Heart right ventricle (tissue), 16 donors: ENCODE results near the gene NRXN2. TPM values are rescaled to one million over a fixed set of nuclear protein-coding genes. Genes with fewer than 3 reads are reported as not detected.

ENCODE experiments used
- ATAC-seq, 8 donors: fragments of 200-7000 bp; cut with Tn5 transposase; one replicate each; pipeline ENCODE4 v1.9.1; 2020; ENCODE audit warnings: mild to moderate bottlenecking in 8 of 8, moderate library complexity in 8 of 8, moderate number of reproducible peaks in 1 of 8
- DNase-seq, 2 donors: peaks; one replicate each; pipeline ENCODE4 v3.0.0-alpha.2; 2020
- H3K27ac ChIP-seq, 10 donors: fragments of 200-600 bp; sonication (generic) in 2 of 10; one replicate each; pipeline versions ENCODE4 v1.5.0 to v1.8.0; 2020 to 2022; ENCODE audit warnings: mild to moderate bottlenecking in 3 of 10
- H3K27me3 ChIP-seq, 7 donors: fragments of 200-600 bp; one replicate each; pipeline ENCODE4 v1.8.0; 2021 to 2022; ENCODE audit warnings: mild to moderate bottlenecking in 2 of 7
- H3K36me3 ChIP-seq, 9 donors: fragments of 200-600 bp; sonication (generic) in 1 of 9; one replicate each; pipeline versions ENCODE4 v1.5.0 to v1.8.0; 2020 to 2022; ENCODE audit warnings: mild to moderate bottlenecking in 2 of 9
- H3K4me1 ChIP-seq, 9 donors: fragments of 200-600 bp; sonication (generic) in 1 of 9; one replicate each; pipeline versions ENCODE4 v1.5.0 to v1.8.0; 2020 to 2022; ENCODE audit warnings: mild to moderate bottlenecking in 4 of 9
- H3K4me3 ChIP-seq, 10 donors: fragments of 200-600 bp; sonication (generic) in 2 of 10; one replicate each; pipeline versions ENCODE4 v1.5.0 to v1.8.0; 2020 to 2022; ENCODE audit warnings: mild to moderate bottlenecking in 7 of 10, moderate library complexity in 2 of 10
- H3K9me3 ChIP-seq, 11 donors: fragments of 200-600 bp in 10 of 11; sonication (generic) in 2 of 11; one replicate each; pipeline versions ENCODE4 v1.5.0 to v1.8.0; 2013 to 2022; ENCODE audit warnings: mild to moderate bottlenecking in 2 of 11, control low read depth in 1 of 11, moderate library complexity in 1 of 11
- CTCF ChIP-seq, 9 donors: fragments of 200-600 bp; sonication (generic) in 2 of 9; IDR thresholded peaks; one replicate each; pipeline versions ENCODE4 v1.5.0 to v1.8.0; 2021 to 2022; ENCODE audit warnings: antibody characterized with exemption in 9 of 9, mild to moderate bottlenecking in 5 of 9, moderate library complexity in 1 of 9
- WGBS, 2 donors: extraction: QIAGEN DNeasy Blood & Tissue Kit; methylation state at CpG; one replicate each; pipeline ENCODE4 v1.1.7; 2013; ENCODE audit warnings: inconsistent platforms in 1 of 2; 5-methylcytosine and 5-hydroxymethylcytosine counted together
- intact Hi-C, 10 donors: fragments of 100-400 bp; cut with DNase I; formaldehyde crosslinking; loops; one replicate each; pipeline versions ENCODE4 v1.11.1 to v1.14.2; 2022
- polyA plus RNA-seq, 2 donors: library from polyadenylated mRNA; stranded (reverse); fragments of 200-250 nt; gene quantifications; one replicate each; pipeline ENCODE4 v1.2.3, GENCODE V29; 2013
- total RNA-seq, 10 donors: library from RNA; stranded (reverse); fragmentation: NEBNext Ultra II Directional in 3 of 10; extraction: Animal tissue kit (Norgen Biotek cat#: 25700) in 3 of 10; gene quantifications; one replicate each; pipeline versions ENCODE4 v1.2.1 to v1.2.4, GENCODE V29; 2021 to 2023
- donor health status: Arrhythmogenic right ventricular cardiomyopathy.
- donor health status: ischemic (EF 13 %, LVEDD 7.1; RV severe dilation, severe dysfunction).
- donor health status: healthy with polysubstance abuse.
- donor health status: DM: no; HTN: yes; CAD: no.
- donor health status: DM: no; HTN: no; CAD: no.
- donor health status: ischemic (EF 25% LVEDD 6.9; RV normal size, moderate dysfunction).
- donor health status: ischemic (EF 25% LVEDD 5.7; RV mildly dilated, moderate dysfunction).
- donor health status: healthy.
- donor health status: DM: yes; HTN: yes; CAD: no.
- donor health status: Ischemic cardiomyopathy.
- donor health status: ischemic (EF 35%, LVEDD 5.7; RV mildly dilated, moderate dysfunction).
- donor health status: nonischemic (EF 11% LVEDD 7.7; RV severe dilation, severe dysfunction).
- donor health status: DM: yes; HTN: yes; CAD: no.
- donor health status: PGD.
- donor health status: ischemic (EF 29% LVEDD 5.4; RV normal size, mild dysfunction).
- donor health status: nonischemic (EF 23%, LVEDD 6.1; RV moderate dilation, normal function).

The NRXN2 gene
- total and polyA plus RNA-seq, 12 donors = 0.45 to 5.5 (median 1.4) TPM

DNA sequence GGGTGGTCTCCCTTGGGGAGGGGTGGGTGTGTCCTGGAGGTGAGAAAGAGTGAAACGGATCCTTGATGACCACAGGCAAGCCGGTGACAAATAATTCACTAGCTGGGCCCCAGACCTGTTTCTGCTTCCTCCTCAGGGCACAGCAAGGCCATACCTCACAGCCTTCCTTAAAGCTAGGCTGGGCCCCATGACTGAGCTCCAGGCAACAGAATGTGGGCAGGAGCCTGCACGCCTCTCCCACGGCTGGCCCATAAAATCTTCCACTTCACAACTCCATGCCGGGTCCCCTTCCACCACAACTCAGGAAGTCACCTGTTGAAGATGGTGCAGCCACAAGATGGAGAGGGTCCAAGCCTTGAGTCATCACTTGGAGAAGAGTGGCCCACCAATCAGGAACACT lies 108.1 kb downstream of the NRXN2 start:
- DNase-seq = no peak
- no peaks in the 10 kb centered on the region for H3K27me3 ChIP-seq
- WGBS, 2 donors = 78 to 79% methylated on average over 5 of the region's 5 CpGs
- no peak for ATAC-seq
- no peak overlapping the region for H3K4me3 ChIP-seq
- TF ChIP-seq CTCF (IDR thresholded peaks at IDR 0.05) = no peak
- H3K4me1 ChIP-seq = peaks cover 0 to 18% (median 1%) of the 10 kb centered on the region in 9 donors
- H3K27ac ChIP-seq = no peak overlapping the region
- intact Hi-C loops = no loop called here
- H3K9me3 ChIP-seq = no peaks in the 10 kb centered on the region
- no peaks in the 10 kb centered on the region for H3K36me3 ChIP-seq

GRCh38 chr11:64613648-64614047 lies 109.3 kb downstream of the NRXN2 start:
- no peak for ATAC-seq
- Histone ChIP-seq H3K27me3 (peaks cover 0 to 10% (median 3%) of the 10 kb centered on the region in 7 donors), H3K4me3 (no peak overlapping the region), H3K4me1 (peaks cover 0 to 11% (median 0%) of the 10 kb centered on the region in 9 donors), H3K27ac (no peak overlapping the region), H3K36me3 (no peaks in the 10 kb centered on the region), H3K9me3 (no peaks in the 10 kb centered on the region)
- no peak for DNase-seq
- intact Hi-C loops = no loop called here
- WGBS, 2 donors = 91 to 92% methylated on average over 6 of the region's 6 CpGs
- TF ChIP-seq CTCF (IDR thresholded peaks at IDR 0.05) = no peak

DNA sequence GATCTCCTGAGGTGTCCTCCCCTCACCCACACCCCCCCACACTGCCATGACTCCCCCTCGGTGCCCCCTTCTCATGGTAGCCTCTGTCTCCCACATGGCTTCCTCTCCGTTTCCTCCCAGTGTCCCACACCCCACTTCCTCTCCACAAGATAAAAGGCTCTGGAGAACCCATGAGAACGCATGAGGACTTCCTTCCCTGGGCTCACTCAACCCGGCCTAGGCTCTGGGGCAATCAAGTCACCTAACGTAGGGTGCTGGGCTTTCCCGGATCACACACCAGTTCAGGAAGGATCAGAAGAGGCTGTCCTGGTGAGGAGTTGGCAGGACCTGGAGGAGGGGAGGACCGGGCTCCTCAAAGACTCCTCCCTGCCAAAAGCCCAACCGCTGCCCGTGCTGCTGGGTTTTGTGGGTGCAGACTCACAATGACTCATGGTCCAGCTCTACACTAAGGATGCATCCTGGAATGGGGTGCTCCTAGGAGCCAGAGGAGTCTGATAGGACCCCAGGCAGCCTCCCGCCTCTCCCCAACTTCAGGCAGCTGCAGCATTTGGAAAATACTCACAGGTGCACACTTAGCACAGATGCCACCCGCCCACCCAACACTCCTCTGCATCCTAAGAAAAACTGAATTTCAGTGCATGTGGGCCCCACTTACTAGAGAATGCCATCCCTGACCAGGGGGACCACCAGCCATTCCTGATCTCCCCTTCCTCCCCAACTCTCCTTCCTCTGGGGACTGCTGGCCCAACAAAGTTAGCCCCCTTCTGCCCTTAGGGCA lies 110.9 kb downstream of the NRXN2 start:
- intact Hi-C loops = no loop called here
- ATAC-seq = no peak
- 65% methylated on average over 11 of the region's 11 CpGs for WGBS, 2 donors
- no peak for DNase-seq
- H3K4me1 ChIP-seq = peaks cover 0 to 15% (median 9%) of the 10 kb centered on the region in 9 donors
- H3K27ac ChIP-seq = no peak overlapping the region
- no peak for TF ChIP-seq CTCF (IDR thresholded peaks at IDR 0.05)
- no peaks in the 10 kb centered on the region for H3K36me3 ChIP-seq
- H3K27me3 ChIP-seq = peaks cover 0 to 25% (median 13%) of the 10 kb centered on the region in 7 donors
- no peaks in the 10 kb centered on the region for H3K9me3 ChIP-seq
- H3K4me3 ChIP-seq = no peak overlapping the region

- peak in 1 of 2 donors; percentile 3 for DNase-seq
- TF ChIP-seq CTCF (IDR thresholded peaks at IDR 0.05) = no peak
- 89 to 98% methylated on average over 2 of the region's 2 CpGs for WGBS, 2 donors
These were observed 111.8 kb downstream of the NRXN2 start for GRCh38 chr11:64611176-64611575.

More at GRCh38 chr11:64611176-64611575, 111.8 kb downstream of the NRXN2 start:
- Histone ChIP-seq H3K9me3 (no peaks in the 10 kb centered on the region), H3K4me3 (no peak overlapping the region), H3K36me3 (no peaks in the 10 kb centered on the region), H3K27ac (no peak overlapping the region), H3K27me3 (peaks cover 0 to 34% (median 14%) of the 10 kb centered on the region in 7 donors), H3K4me1 (peaks cover 0 to 15% (median 9%) of the 10 kb centered on the region in 9 donors)
- ATAC-seq = no peak
- intact Hi-C loops = no loop called here
